ENCODE data around the gene AMMECR1. TPM values are rescaled to one million over a fixed set of nuclear protein-coding genes. Genes with fewer than 3 reads are reported as not detected.

The AMMECR1 gene
- total and polyA plus RNA-seq, 4 donors, result 3.5 to 14.0 (median 5.7) TPM

DNA sequence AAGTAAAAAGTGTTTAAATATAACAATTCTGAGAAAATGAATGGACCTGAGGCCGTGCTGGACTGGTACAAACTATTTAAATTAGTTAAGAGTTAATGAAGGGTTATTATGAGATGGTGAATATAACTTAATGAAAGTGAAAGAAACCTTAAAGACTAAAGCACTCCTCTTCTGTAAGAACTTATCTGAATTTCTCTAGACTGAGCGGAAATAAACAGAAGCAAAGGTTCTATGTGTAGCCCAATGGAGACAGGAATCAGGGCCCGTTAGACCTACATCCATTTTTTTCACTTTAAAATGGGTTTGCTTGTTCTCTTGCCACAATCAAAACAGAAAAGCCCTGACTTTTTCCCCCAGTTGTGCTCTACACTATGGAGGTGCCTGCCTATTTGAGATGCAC is 14.9 kb downstream of the AMMECR1 start:
- Histone ChIP-seq H3K4me1 (ENCODE audit: control insufficient read depth in 5 of 5, insufficient read depth in 5 of 5, low read length in 5 of 5) (no peaks in the 10 kb centered on the region), H3K9me3 (ENCODE audit: control insufficient read depth in 4 of 4, insufficient read depth in 3 of 4, low read length in 3 of 4) (no peaks in the 10 kb centered on the region), H3K27ac (ENCODE audit: low read depth in 1 of 2, low read length in 1 of 2) (no peak overlapping the region), H3K27me3 (ENCODE audit: control insufficient read depth in 3 of 3, insufficient read depth in 3 of 3, low read length in 2 of 3) (peaks cover 0 to 46% (median 0%) of the 10 kb centered on the region in 3 donors), H3K4me3 (no peak overlapping the region), H3K9ac (ENCODE audit: insufficient read depth in 1 of 2, low read length in 2 of 2) (no peak overlapping the region), H3K36me3 (ENCODE audit: control insufficient read depth in 4 of 4, insufficient read depth in 4 of 4, low read length in 4 of 4) (no peaks in the 10 kb centered on the region)
- ATAC-seq (ENCODE audit: insufficient read depth, low FRiP score), result no peak
- 78 to 100% methylated on average over 3 of the region's 3 CpGs for WGBS, 2 donors
- TF ChIP-seq, protein P1, sequence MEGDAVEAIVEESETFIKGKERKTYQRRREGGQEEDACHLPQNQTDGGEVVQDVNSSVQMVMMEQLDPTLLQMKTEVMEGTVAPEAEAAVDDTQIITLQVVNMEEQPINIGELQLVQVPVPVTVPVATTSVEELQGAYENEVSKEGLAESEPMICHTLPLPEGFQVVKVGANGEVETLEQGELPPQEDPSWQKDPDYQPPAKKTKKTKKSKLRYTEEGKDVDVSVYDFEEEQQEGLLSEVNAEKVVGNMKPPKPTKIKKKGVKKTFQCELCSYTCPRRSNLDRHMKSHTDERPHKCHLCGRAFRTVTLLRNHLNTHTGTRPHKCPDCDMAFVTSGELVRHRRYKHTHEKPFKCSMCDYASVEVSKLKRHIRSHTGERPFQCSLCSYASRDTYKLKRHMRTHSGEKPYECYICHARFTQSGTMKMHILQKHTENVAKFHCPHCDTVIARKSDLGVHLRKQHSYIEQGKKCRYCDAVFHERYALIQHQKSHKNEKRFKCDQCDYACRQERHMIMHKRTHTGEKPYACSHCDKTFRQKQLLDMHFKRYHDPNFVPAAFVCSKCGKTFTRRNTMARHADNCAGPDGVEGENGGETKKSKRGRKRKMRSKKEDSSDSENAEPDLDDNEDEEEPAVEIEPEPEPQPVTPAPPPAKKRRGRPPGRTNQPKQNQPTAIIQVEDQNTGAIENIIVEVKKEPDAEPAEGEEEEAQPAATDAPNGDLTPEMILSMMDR (IDR thresholded peaks at IDR 0.05; ENCODE audit: control extremely low read depth, extremely low read depth), result no peak
- no peak for DNase-seq

DNA sequence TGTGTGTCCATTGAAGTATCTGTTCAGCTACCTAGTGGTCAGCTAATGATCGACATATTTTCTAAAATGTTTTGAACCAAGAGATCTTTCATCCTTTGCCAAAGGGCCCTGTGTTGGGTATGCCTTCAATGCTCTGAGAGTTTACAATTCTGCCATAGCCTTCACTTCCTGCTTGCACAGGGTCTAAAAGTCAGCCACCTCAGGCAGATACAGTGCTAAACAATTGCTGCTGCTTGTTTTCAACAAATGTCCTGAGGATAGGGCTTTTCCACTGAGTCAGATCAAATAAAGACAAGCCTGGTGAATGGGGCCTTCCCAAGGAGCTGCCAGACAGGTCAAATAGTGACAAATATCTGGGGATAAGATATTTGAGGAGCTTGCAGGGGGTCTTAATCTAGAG is 16.7 kb downstream of the AMMECR1 start:
- Histone ChIP-seq H3K9me3 (ENCODE audit: control insufficient read depth in 4 of 4, insufficient read depth in 3 of 4, low read length in 3 of 4) (peaks cover 0 to 2% (median 0%) of the 10 kb centered on the region in 4 donors), H3K27me3 (ENCODE audit: control insufficient read depth in 3 of 3, insufficient read depth in 3 of 3, low read length in 2 of 3) (peaks cover 0 to 39% (median 0%) of the 10 kb centered on the region in 3 donors), H3K27ac (ENCODE audit: low read depth in 1 of 2, low read length in 1 of 2) (no peak overlapping the region), H3K4me3 (no peak overlapping the region), H3K36me3 (ENCODE audit: control insufficient read depth in 4 of 4, insufficient read depth in 4 of 4, low read length in 4 of 4) (no peaks in the 10 kb centered on the region), H3K4me1 (ENCODE audit: control insufficient read depth in 5 of 5, insufficient read depth in 5 of 5, low read length in 5 of 5) (no peaks in the 10 kb centered on the region), H3K9ac (ENCODE audit: insufficient read depth in 1 of 2, low read length in 2 of 2) (no peak overlapping the region)
- ATAC-seq (ENCODE audit: insufficient read depth, low FRiP score), result no peak
- no peak for DNase-seq
- 73 to 92% methylated on average over 1 of the region's 1 CpG for WGBS, 2 donors
- TF ChIP-seq, protein P1 (IDR thresholded peaks at IDR 0.05; ENCODE audit: control extremely low read depth, extremely low read depth), result no peak

DNA sequence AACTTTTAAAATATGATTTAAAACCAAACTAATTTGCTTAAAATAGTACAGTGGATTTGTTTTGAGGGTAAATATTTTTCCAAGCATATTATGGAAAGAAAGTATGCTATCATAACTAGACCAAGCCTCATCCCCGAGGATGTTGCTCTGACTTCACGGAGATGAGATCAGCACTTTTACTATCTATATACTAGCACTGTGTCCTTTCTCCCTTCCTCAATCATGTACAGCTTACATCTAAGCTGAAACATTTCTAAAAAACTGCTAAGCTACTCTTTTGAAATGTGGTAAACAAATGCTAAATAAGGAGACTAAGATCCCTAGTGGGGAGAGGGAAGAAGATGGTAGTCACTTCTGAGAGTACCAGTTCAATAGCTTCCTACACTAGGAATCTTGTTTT is 23.8 kb downstream of the AMMECR1 start:
- DNase-seq (no peak), ATAC-seq (ENCODE audit: insufficient read depth, low FRiP score) (no peak)
- TF ChIP-seq, protein P1 (IDR thresholded peaks at IDR 0.05; ENCODE audit: control extremely low read depth, extremely low read depth), result no peak
- H3K36me3 ChIP-seq (ENCODE audit: control insufficient read depth in 4 of 4, insufficient read depth in 4 of 4, low read length in 4 of 4), result no peaks in the 10 kb centered on the region
- WGBS, 2 donors, result 85 to 89% methylated on average over 2 of the region's 2 CpGs
- H3K9ac ChIP-seq (ENCODE audit: insufficient read depth in 1 of 2, low read length in 2 of 2), result no peak overlapping the region
- H3K4me1 ChIP-seq (ENCODE audit: control insufficient read depth in 5 of 5, insufficient read depth in 5 of 5, low read length in 5 of 5), result no peaks in the 10 kb centered on the region
- H3K4me3 ChIP-seq, result no peak overlapping the region
- H3K27me3 ChIP-seq (ENCODE audit: control insufficient read depth in 3 of 3, insufficient read depth in 3 of 3, low read length in 2 of 3), result peaks cover 0 to 17% (median 7%) of the 10 kb centered on the region in 3 donors
- no peak overlapping the region for H3K27ac ChIP-seq (ENCODE audit: low read depth in 1 of 2, low read length in 1 of 2)
- H3K9me3 ChIP-seq (ENCODE audit: control insufficient read depth in 4 of 4, insufficient read depth in 3 of 4, low read length in 3 of 4), result peaks cover 0 to 5% (median 0%) of the 10 kb centered on the region in 4 donors

DNA sequence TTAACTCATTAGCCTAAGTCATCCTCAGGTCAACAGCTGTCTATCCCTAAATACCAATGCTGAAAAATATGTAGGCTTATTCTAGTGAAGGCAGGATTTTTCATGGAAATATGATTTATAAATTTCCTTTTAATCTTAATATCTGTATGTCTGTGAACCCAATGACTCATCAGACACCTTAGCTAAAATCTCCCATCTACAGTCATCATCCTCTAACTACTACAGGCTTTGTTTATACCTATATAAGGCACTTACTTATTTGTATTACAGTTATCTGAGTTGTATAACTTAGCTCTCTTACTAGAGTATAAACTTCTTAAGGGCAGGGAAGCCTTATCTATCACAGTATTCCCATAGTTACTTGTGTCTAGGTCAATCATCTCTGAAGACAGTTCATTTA is 24.2 kb downstream of the AMMECR1 start:
- DNase-seq (no peak), ATAC-seq (ENCODE audit: insufficient read depth, low FRiP score) (no peak)
- H3K36me3 ChIP-seq (ENCODE audit: control insufficient read depth in 4 of 4, insufficient read depth in 4 of 4, low read length in 4 of 4), result no peaks in the 10 kb centered on the region
- H3K9me3 ChIP-seq (ENCODE audit: control insufficient read depth in 4 of 4, insufficient read depth in 3 of 4, low read length in 3 of 4), result peaks cover 0 to 5% (median 0%) of the 10 kb centered on the region in 4 donors
- no peak overlapping the region for H3K4me3 ChIP-seq
- no peaks in the 10 kb centered on the region for H3K4me1 ChIP-seq (ENCODE audit: control insufficient read depth in 5 of 5, insufficient read depth in 5 of 5, low read length in 5 of 5)
- H3K9ac ChIP-seq (ENCODE audit: insufficient read depth in 1 of 2, low read length in 2 of 2), result no peak overlapping the region
- peaks cover 0 to 18% (median 7%) of the 10 kb centered on the region in 3 donors for H3K27me3 ChIP-seq (ENCODE audit: control insufficient read depth in 3 of 3, insufficient read depth in 3 of 3, low read length in 2 of 3)
- TF ChIP-seq, protein P1 (IDR thresholded peaks at IDR 0.05; ENCODE audit: control extremely low read depth, extremely low read depth), result no peak
- H3K27ac ChIP-seq (ENCODE audit: low read depth in 1 of 2, low read length in 1 of 2), result no peak overlapping the region

All from lung (tissue), 12 donors.